GM18499 (cell line): ENCODE measurements around the gene LRRC59.
"Not testable (repeated sequence)": the region's sequence is repeated elsewhere in the genome, so short reads cannot be mapped to it uniquely, and the experiment has no call there.

Source experiments
- ATAC-seq: cut with Tn5 transposase; IDR thresholded peaks from one replicate; pipeline ENCODE4 v1.9.1; 2021; ENCODE audit warnings: moderate number of reproducible peaks; ENCODE audit not compliant: insufficient read depth, unreplicated experiment

Gene LRRC59

GRCh38 chr17:50397111-50397918, at the start of gene LRRC59:
LRRC59 (minus strand) TSS chr17:50397523; CDS start chr17:50397317, 206 bp downstream.
- peak; percentile 67 for ATAC-seq

- no peak for ATAC-seq
Observed at GRCh38 chr17:50445730-50446325, 48.5 kb upstream of the LRRC59 start.

GRCh38 chr17:50444841-50445715, 47.8 kb upstream of the LRRC59 start:
- ATAC-seq, result no peak

- no peak for ATAC-seq
Observed at GRCh38 chr17:50443505-50443974, 46.2 kb upstream of the LRRC59 start.

GRCh38 chr17:50440838-50441829, 43.8 kb upstream of the LRRC59 start:
- no peak for ATAC-seq

- ATAC-seq, result no peak
Observed at GRCh38 chr17:50440172-50440837, 43.0 kb upstream of the LRRC59 start.

- ATAC-seq, result no peak
Observed at GRCh38 chr17:50439008-50439407, 41.7 kb upstream of the LRRC59 start.

GRCh38 chr17:50437409-50437808, 40.1 kb upstream of the LRRC59 start:
- no peak for ATAC-seq

GRCh38 chr17:50432125-50432762, 34.9 kb upstream of the LRRC59 start:
- ATAC-seq, result no peak

- no peak for ATAC-seq
Observed at GRCh38 chr17:50430821-50431618, 33.7 kb upstream of the LRRC59 start.

GRCh38 chr17:50429793-50430192, 32.5 kb upstream of the LRRC59 start:
- no peak for ATAC-seq

- ATAC-seq, result no peak
Observed at GRCh38 chr17:50428831-50429424, 31.6 kb upstream of the LRRC59 start.

GRCh38 chr17:50428126-50428525, 30.8 kb upstream of the LRRC59 start:
- not testable (repeated sequence) for ATAC-seq

- no peak for ATAC-seq
Observed at GRCh38 chr17:50426814-50427787, 29.8 kb upstream of the LRRC59 start.

GRCh38 chr17:50426472-50426782, 29.1 kb upstream of the LRRC59 start:
- ATAC-seq, result no peak

GRCh38 chr17:50425682-50426471, 28.6 kb upstream of the LRRC59 start, which contains the start of gene ACSF2:
ACSF2 (plus strand) TSS chr17:50426218; CDS start chr17:50426262, 44 bp downstream.
- no peak for ATAC-seq
